ENCODE measurements around the gene EP400.

The EP400 gene

DNA sequence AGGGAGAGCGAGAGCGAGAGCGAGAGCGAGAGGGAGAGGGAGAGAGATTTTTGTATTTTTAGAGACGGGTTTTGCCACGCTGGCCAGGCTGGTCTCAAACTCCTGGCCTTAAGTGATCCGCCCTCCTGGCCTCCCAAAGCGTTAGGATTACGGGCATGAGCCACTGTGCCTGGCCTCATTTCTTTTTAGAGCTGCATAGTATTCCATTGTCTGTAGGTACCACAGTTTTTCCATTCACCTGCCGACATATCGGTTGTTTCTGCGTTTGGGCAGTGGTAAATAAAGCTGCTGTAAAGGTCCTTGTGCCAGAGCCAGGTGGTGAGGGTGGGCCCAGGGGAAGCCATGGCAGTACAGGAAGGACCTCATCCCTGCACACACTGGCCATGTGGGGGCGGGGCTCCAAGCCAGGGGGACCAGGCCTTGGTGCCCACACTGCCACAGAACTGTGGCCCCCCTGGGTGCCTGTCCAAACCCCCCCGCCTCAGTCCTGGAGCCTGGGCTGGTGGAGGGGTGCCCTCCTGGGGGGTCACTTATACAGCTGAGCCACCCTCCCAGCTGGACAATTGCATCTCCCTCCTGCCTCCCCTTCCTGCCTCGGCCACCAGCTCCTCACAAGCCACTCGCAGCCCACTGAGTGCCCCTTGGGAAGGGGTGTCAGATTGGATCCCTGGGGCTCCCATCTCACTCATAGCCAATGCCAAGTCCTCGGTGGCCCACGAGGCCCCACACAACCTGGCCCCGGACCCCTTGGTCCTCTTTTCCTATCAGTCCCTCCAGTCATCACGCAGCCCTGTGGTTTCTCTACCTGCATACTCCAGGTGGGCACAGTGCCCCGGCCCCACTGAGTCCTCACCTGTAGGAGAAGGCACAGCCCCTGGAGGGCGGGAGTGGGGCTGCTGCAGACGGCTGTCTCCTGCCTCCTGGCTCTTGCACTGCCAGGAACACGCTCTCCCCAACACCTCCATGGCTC, 22.3 kb upstream of the EP400 start:
- no peak for DNase-seq

GRCh38 chr12:131928080-131928710, 21.5 kb upstream of the EP400 start:
- no peak for DNase-seq

DNA sequence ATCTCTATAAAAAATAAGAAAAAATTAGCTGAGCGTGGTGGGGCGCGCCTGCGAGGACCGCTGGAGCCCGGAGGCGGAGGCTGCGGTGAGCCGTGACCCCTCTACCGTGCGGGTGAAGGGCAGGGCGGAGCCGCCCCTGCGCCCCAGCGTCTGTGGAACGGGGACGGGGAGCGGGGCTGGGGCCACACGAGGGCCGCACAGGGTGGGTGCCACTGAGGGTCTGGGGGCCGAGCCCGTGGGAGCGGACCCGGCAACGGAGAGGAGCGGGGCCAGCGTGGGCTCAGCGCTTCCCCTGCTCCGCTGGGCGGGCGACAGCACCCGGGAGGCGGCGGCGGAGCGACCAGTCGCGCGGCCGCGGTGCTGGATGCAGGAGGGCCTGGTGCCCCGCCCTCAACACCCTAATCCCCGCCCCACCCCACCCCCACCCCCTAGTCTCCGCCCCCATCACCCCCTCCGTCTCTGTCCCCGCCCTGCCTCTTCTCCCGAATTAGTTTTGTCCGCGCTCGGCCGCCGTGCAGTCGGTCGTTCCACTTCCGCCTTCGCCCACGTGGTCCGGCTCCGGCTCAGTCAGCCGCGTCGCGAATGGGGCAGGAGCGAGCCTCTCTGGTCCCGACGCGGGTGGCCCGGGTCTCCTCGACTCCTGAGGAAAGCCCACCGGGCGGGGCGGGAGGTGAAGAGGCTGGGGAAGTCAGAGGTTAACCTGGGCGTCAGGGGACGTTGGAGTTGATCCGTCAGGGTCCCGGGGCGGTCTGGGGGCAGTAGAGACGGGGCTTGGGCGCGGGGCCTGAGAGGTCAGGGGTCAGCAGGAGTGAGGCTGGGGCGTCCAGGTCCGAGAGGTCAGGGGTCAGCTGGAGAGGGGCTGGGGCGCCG, 20.8 kb upstream of the EP400 start, which contains the start of gene PUS1:
TSS of gene PUS1 (plus strand) at position 566 of the 870 bp plus-strand sequence. CDS start 447 bp downstream, outside the sequence.
- DNase-seq = peak; percentile 77 to 89

DNA sequence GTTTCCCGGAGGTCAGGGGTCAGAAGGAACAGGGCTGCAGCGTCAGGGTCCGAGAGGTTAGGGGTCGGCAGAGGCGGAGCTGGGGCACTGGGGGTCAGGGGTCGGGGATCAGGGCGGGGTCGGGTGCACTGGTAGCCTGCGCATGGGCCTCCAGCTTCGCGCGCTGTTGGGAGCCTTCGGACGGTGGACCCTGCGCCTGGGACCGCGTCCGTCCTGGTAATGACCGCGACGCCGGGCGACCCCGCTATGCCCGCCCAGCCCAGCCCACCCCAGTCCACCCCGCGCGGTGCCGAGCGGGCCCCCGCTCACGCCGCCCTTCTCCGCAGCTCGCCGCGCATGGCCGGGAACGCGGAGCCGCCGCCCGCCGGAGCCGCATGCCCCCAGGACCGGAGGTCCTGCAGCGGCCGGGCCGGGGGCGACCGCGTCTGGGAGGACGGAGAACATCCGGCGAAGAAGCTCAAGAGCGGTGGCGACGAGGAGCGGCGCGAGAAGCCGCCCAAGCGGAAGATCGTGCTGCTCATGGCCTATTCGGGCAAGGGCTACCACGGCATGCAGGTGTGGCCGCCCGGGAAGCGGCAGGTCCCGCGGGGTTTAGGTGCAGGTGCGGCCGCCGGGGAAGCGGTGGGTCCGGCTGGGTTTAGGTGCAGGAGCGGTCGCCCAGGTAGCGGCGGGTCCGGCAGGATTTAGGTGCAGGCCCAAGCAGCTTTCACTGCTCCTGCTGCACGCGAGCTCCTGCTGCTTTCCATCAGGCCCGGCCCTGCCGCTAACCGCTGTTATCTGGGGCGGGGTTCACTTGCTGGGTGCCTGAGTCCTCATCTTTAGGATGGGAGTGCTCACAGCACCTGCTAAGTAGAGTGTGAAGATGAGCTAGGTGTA, 19.9 kb upstream of the EP400 start:
- DNase-seq = no peak

GRCh38 chr12:131930510-131930909, 19.2 kb upstream of the EP400 start:
- no peak for DNase-seq

DNA sequence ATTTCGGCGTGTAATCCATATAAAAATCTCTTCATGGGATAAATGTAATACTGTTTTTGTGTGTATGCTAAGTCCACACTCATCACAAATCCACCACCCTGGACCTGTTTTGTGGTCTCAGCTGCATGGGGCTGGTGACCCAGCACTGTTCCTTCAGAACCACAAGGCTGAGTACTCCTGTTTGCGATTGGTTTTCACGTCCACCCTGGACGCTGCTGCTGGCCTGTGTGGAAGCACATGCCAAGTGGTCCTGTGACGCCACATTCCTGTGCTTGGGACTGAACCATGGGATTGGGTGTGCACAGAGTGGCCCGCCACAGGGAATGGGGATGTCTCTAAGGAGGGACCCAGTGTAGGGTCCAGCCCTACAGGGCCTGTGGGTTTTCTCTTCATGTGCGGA, 16.4 kb upstream of the EP400 start:
- no peak for DNase-seq

GRCh38 chr12:131934535-131934934, 15.2 kb upstream of the EP400 start:
- no peak for DNase-seq

DNA sequence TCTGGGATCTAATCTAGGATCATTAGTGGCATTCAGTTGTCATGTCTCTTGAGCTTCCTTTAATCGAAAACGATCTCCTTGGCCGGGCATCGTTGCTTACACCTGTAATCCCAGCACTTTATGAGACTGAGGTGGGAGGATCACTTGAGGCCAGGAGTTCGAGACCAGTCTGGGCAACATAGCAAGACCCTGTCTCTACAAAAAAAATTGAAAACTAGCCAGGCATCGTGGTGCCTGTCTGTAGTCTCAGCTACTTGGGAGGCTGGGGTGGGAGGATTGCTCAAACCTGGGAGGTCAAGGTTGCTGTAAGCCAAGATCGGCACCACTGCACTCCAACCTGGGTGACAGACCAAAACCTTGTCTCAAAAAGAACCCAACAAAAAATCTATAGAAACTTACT, 11.7 kb upstream of the EP400 start:
- no peak for DNase-seq

GRCh38 chr12:131939007-131939406, 10.7 kb upstream of the EP400 start:
- DNase-seq = no peak

- DNase-seq = no peak
These were observed 9.6 kb upstream of the EP400 start for GRCh38 chr12:131940141-131940547.

DNA sequence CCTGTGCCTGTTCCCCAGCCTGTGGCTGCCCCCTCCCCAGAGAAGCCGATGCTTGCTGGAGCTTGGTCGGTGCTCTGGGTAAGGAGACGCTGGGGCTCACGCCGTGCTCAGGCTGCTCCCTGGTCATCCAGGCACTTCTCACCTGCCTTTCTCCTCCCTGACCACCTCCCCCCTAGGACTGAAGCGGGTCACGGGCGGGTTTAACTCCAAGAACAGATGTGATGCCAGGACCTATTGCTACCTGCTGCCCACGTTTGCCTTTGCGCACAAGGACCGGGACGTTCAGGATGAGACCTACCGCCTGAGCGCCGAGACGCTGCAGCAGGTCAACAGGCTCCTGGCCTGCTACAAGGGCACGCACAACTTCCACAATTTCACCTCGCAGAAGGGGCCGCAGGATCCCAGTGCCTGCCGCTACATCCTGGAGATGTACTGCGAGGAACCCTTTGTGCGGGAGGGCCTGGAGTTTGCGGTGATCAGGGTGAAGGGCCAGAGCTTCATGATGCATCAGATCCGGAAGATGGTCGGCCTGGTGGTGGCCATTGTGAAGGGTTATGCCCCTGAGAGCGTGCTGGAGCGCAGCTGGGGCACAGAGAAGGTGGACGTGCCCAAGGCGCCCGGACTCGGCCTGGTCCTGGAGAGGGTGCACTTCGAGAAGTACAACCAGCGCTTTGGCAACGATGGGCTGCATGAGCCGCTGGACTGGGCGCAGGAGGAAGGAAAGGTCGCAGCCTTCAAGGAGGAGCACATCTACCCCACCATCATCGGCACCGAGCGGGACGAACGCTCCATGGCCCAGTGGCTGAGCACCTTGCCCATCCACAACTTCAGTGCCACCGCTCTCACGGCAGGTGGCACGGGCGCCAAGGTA, 8.4 kb upstream of the EP400 start:
- DNase-seq = no peak

DNA sequence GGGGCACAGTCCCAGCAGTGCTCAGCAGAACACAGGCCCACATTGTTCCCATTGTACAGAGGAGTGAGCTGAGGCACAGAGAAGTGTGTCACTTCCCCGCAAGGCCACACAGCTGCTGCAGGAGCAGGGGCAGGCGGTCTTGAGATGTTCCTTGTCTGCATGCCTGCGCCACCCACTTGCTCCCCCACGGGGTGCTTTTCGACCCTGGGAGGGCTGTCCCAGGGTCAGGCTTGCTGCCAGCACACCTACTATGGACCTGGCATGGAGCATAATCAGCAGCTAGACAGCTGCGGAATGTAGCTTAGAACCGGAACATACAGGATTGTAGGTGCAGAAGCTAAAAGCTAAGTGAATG, 7.8 kb upstream of the EP400 start:
- DNase-seq = no peak

GRCh38 chr12:131942671-131943070, 7.1 kb upstream of the EP400 start:
- DNase-seq = no peak

- no peak for DNase-seq
These were observed 6.4 kb upstream of the EP400 start for GRCh38 chr12:131943389-131943788.

- DNase-seq = no peak
These were observed 5.9 kb upstream of the EP400 start for GRCh38 chr12:131943876-131944275.

- DNase-seq = no peak
These were observed 5.0 kb upstream of the EP400 start for GRCh38 chr12:131944601-131945251.

DNA sequence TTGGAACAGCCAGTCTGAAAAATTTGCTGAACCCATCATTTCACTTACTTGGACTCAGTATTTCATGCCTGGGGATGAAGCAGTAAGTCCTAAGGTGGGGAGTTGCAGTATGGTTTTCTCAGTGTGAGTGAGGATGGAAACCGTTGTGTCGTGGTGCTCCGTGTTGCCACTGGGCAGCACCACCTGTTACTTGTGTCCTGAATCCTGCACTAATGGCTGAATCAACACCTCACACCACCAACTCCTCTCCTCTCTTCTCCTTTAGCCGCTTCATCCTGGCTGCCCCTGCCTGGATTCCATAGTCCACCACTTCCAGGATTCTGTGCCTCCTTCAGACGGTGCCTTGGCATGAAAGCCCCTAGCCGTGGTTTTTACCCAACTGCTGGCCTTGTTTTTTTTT, 3.0 kb upstream of the EP400 start:
- no peak for DNase-seq

DNA sequence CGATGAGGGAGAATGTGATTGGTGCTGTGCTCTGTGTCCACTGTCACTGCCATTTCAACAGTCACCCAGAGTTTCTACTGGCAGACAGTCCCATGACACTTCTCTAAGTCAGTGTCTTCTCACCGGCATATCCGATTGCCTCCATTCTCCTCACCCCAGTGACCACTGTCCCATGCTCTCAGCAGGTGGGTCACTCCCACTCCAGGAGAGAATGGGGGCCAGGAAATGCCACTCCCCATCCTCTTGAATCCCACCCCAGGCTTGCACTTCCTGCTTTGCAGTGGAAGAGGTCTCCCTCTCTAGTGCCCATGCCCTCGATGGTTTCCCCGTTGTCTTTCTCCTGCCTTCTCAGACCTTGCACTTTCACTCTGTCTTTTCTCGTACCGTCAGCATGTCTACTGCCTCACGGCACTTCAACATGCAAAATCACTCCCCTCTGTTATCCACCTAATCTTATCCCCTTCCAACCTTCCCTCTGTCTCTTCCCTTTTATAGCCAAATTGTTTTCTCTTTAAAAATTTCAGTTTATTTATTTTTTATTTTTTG, 2.2 kb upstream of the EP400 start:
- DNase-seq = no peak

- DNase-seq = no peak
These were observed 1.5 kb upstream of the EP400 start for GRCh38 chr12:131948166-131948712.

Measured in bone marrow (tissue), 2 donors.